GM19023 (cell line): ENCODE measurements around the gene LAMA3.

Source experiments
- ATAC-seq: cut with Tn5 transposase; IDR thresholded peaks from one replicate; pipeline ENCODE4 v1.9.1; 2021; ENCODE audit warnings: mild to moderate bottlenecking, moderate library complexity; ENCODE audit not compliant: unreplicated experiment

Gene LAMA3

GRCh38 chr18:23668731-23669130 is 20.5 kb upstream of the LAMA3 start:
- ATAC-seq = no peak

- no peak for ATAC-seq
Observed at GRCh38 chr18:23669202-23669766, 20.0 kb upstream of the LAMA3 start.

GRCh38 chr18:23669804-23670405 is 19.3 kb upstream of the LAMA3 start:
- no peak for ATAC-seq

GRCh38 chr18:23671564-23671963 is 17.7 kb upstream of the LAMA3 start:
- ATAC-seq = no peak

GRCh38 chr18:23673725-23674124 is 15.5 kb upstream of the LAMA3 start:
- ATAC-seq = no peak

- no peak for ATAC-seq
Observed at GRCh38 chr18:23675236-23675635, 14.0 kb upstream of the LAMA3 start.

GRCh38 chr18:23675896-23676295 is 13.4 kb upstream of the LAMA3 start:
- no peak for ATAC-seq

GRCh38 chr18:23682045-23682444 is 7.2 kb upstream of the LAMA3 start:
- no peak for ATAC-seq

- no peak for ATAC-seq
Observed at GRCh38 chr18:23682472-23682871, 6.8 kb upstream of the LAMA3 start.

GRCh38 chr18:23683155-23683554 is 6.1 kb upstream of the LAMA3 start:
- no peak for ATAC-seq

GRCh38 chr18:23683671-23684070 is 5.6 kb upstream of the LAMA3 start:
- ATAC-seq = no peak

- no peak for ATAC-seq
Observed at GRCh38 chr18:23684515-23685197, 4.6 kb upstream of the LAMA3 start.

GRCh38 chr18:23688528-23688927 is 725 bp upstream of the LAMA3 start:
- ATAC-seq = no peak

- no peak for ATAC-seq
Observed at GRCh38 chr18:23689616-23690504, 607 bp downstream of the LAMA3 start.

- ATAC-seq = no peak
Observed at GRCh38 chr18:23690505-23691068, 1.3 kb downstream of the LAMA3 start.

- ATAC-seq = no peak
Observed at GRCh38 chr18:23693846-23694245, 4.6 kb downstream of the LAMA3 start.

- no peak for ATAC-seq
Observed at GRCh38 chr18:23694637-23695430, 5.6 kb downstream of the LAMA3 start.

GRCh38 chr18:23701017-23701416 is 11.8 kb downstream of the LAMA3 start:
- no peak for ATAC-seq

- no peak for ATAC-seq
Observed at GRCh38 chr18:23701544-23702064, 12.4 kb downstream of the LAMA3 start.

GRCh38 chr18:23702606-23703005 is 13.4 kb downstream of the LAMA3 start:
- no peak for ATAC-seq
